GM12891 (cell line): ENCODE measurements around the gene C17orf58.
"Not testable (repeated sequence)": the region's sequence is repeated elsewhere in the genome, so short reads cannot be mapped to it uniquely, and the experiment has no call there.

ENCODE experiments used
- POLR2A ChIP-seq: IDR thresholded peaks from 2 replicates; pipeline ENCODE4 v1.6.1; 2011; ENCODE audit warnings: low read depth, low read length, control low read depth
- POLR2AphosphoS5 ChIP-seq: IDR thresholded peaks from 2 replicates; pipeline ENCODE4 v1.6.1; 2011; ENCODE audit warnings: low read depth, low read length, control low read depth
- SPI1 ChIP-seq: IDR thresholded peaks from 2 replicates; pipeline ENCODE4 v1.6.1; 2011; ENCODE audit warnings: low read depth, low read length, control low read depth
- TAF1 ChIP-seq: IDR thresholded peaks from 2 replicates; pipeline ENCODE4 v1.6.1; 2011; ENCODE audit warnings: low read depth, low read length, control low read depth

GRCh38 chr17:67963145-67963572 is 33.1 kb downstream of the C17orf58 start:
- TF ChIP-seq POLR2A, TAF1, POLR2AphosphoS5, SPI1: not testable (repeated sequence)
